Esophagus muscularis mucosa (tissue), 4 donors: ENCODE data around the gene PHF11. TPM values are rescaled to one million over a fixed set of nuclear protein-coding genes. Genes with fewer than 3 reads are reported as not detected.

Source experiments
- DNase-seq: peaks from one replicate; pipeline ENCODE4 v3.0.0-alpha.2; 2017; ENCODE audit errors: extremely low spot score
- H3K27ac ChIP-seq, 4 donors: fragments of 200-600 bp; sonication (generic); replicated peaks in 1 of 4; 1 replicate in 3 of 4; 2 replicates in 1 of 4; pipeline ENCODE4 v1.5.1; 2016 to 2019; ENCODE audit warnings: mild to moderate bottlenecking in 1 of 4
- H3K27me3 ChIP-seq, 4 donors: fragments of 200-600 bp; sonication (generic); one replicate each; pipeline versions ENCODE4 v1.5.1 to v1.6.0; 2016 to 2019
- H3K36me3 ChIP-seq, 4 donors: fragments of 200-600 bp; sonication (generic); one replicate each; pipeline ENCODE4 v1.5.1; 2016 to 2019
- H3K4me1 ChIP-seq, 4 donors: fragments of 200-600 bp; sonication (generic); one replicate each; pipeline ENCODE4 v1.5.1; 2016 to 2019
- H3K4me3 ChIP-seq, 4 donors: fragments of 200-600 bp; sonication (generic); 1 replicate in 2 of 4; 2 replicates in 2 of 4; pipeline ENCODE4 v1.5.1; 2016 to 2019; ENCODE audit warnings: mild to moderate bottlenecking in 4 of 4, moderate library complexity in 1 of 4
- H3K9me3 ChIP-seq, 4 donors: fragments of 200-600 bp; sonication (generic); 1 replicate in 3 of 4; 2 replicates in 1 of 4; pipeline ENCODE4 v1.5.1; 2016 to 2019
- CTCF ChIP-seq, 3 experiments: fragments of 200-600 bp in 2 of 3; fragments of 450-650 bp in 1 of 3; sonication (generic) in 2 of 3; IDR thresholded peaks; one replicate each; pipeline ENCODE4 v1.5.1; 2017 to 2019; ENCODE audit warnings: antibody characterized with exemption in 3 of 3, mild to moderate bottlenecking in 2 of 3, moderate library complexity in 1 of 3
- EP300 ChIP-seq: sonication (generic); formaldehyde crosslinking; IDR thresholded peaks from one replicate; pipeline ENCODE4 v1.6.1; 2017; ENCODE audit warnings: antibody characterized with exemption
- POLR2A ChIP-seq: fragments of 450-650 bp; IDR thresholded peaks from one replicate; pipeline ENCODE4 v1.6.1; 2017; ENCODE audit warnings: antibody characterized with exemption, moderate library complexity, mild to moderate bottlenecking, low read depth
- POLR2AphosphoS5 ChIP-seq, 2 donors: sonication (generic); formaldehyde crosslinking; IDR thresholded peaks; one replicate each; pipeline ENCODE4 v1.6.1; 2017; ENCODE audit warnings: antibody characterized with exemption in 2 of 2
- WGBS: methylation state at CpG from one replicate; pipeline ENCODE4 v1.1.5; 2018; 5-methylcytosine and 5-hydroxymethylcytosine counted together
- intact Hi-C: fragments of 100-400 bp; cut with DNase I; formaldehyde crosslinking; loops from one replicate; pipeline ENCODE4 v1.15.1; 2023
- total RNA-seq, 4 donors: library from RNA; depleted of rRNA; stranded (reverse); fragments of >200 nt; gene quantifications; one replicate each; pipeline versions ENCODE4 v1.1.0 to v1.2.1, GENCODE V29; 2016

Gene PHF11
- total RNA-seq, 4 donors from 2014 or later, result 27.5 to 54.0 (median 31.2) TPM

GRCh38 chr13:49545661-49546060, 49.9 kb downstream of the PHF11 start:
- no peak overlapping the region for H3K4me3 ChIP-seq
- H3K36me3 ChIP-seq, result peaks cover 32 to 94% (median 78%) of the 10 kb centered on the region in 4 donors
- WGBS, result 91% methylated on average over 4 of the region's 4 CpGs
- H3K4me1 ChIP-seq, result no peaks in the 10 kb centered on the region
- H3K27me3 ChIP-seq, result no peaks in the 10 kb centered on the region
- intact Hi-C loops, result no loop called here
- DNase-seq, result no peak
- TF ChIP-seq EP300, result no peak
- TF ChIP-seq CTCF (IDR thresholded peaks at IDR 0.05), result no peak
- no peak for TF ChIP-seq POLR2AphosphoS5 (IDR thresholded peaks at IDR 0.05)
- TF ChIP-seq POLR2A, result no peak
- H3K27ac ChIP-seq, result no peak overlapping the region
- no peaks in the 10 kb centered on the region for H3K9me3 ChIP-seq

- WGBS, result 88% methylated on average over 9 of the region's 9 CpGs
- no peaks in the 10 kb centered on the region for H3K27me3 ChIP-seq
- no peak for DNase-seq
- no peak overlapping the region for H3K4me3 ChIP-seq
- intact Hi-C loops, result no loop called here
- H3K4me1 ChIP-seq, result no peaks in the 10 kb centered on the region
- TF ChIP-seq EP300, result no peak
- H3K36me3 ChIP-seq, result peaks cover 32 to 94% (median 78%) of the 10 kb centered on the region in 4 donors
- no peak overlapping the region for H3K27ac ChIP-seq
- H3K9me3 ChIP-seq, result no peaks in the 10 kb centered on the region
These were observed 50.8 kb downstream of the PHF11 start for GRCh38 chr13:49546561-49546960.

- DNase-seq, result no peak
- Histone ChIP-seq H3K36me3 (peaks cover 29 to 93% (median 67%) of the 10 kb centered on the region in 4 donors), H3K9me3 (no peaks in the 10 kb centered on the region), H3K4me1 (no peaks in the 10 kb centered on the region), H3K27ac (no peak overlapping the region), H3K4me3 (no peak overlapping the region), H3K27me3 (no peaks in the 10 kb centered on the region)
- 74% methylated on average over 9 of the region's 15 CpGs for WGBS
- no peak for TF ChIP-seq POLR2A
- peak in 2 of 3 experiments; percentile 11 to 30 for TF ChIP-seq CTCF (IDR thresholded peaks at IDR 0.05)
- intact Hi-C loops, result no loop called here
These were observed 53.5 kb downstream of the PHF11 start for GRCh38 chr13:49549289-49549688.

- no peak overlapping the region for H3K4me3 ChIP-seq
- intact Hi-C loops, result no loop called here
- 79% methylated on average over 10 of the region's 10 CpGs for WGBS
These were observed 55.3 kb downstream of the PHF11 start for GRCh38 chr13:49550942-49551644.

GRCh38 chr13:49553888-49554287, 58.1 kb downstream of the PHF11 start:
- peaks cover 24 to 87% (median 57%) of the 10 kb centered on the region in 4 donors for H3K36me3 ChIP-seq
- no peak for TF ChIP-seq POLR2A
- no peak for TF ChIP-seq CTCF (IDR thresholded peaks at IDR 0.05)
- TF ChIP-seq EP300, result no peak
- TF ChIP-seq POLR2AphosphoS5 (IDR thresholded peaks at IDR 0.05), result no peak
- DNase-seq, result no peak

More at GRCh38 chr13:49550942-49551644, 55.3 kb downstream of the PHF11 start:
- no peak for DNase-seq
- TF ChIP-seq EP300, result no peak
- no peak for TF ChIP-seq CTCF (IDR thresholded peaks at IDR 0.05)
- no peak for TF ChIP-seq POLR2AphosphoS5 (IDR thresholded peaks at IDR 0.05)
- TF ChIP-seq POLR2A, result no peak
- Histone ChIP-seq H3K27ac (no peak overlapping the region), H3K27me3 (no peaks in the 10 kb centered on the region), H3K4me1 (no peaks in the 10 kb centered on the region), H3K9me3 (no peaks in the 10 kb centered on the region), H3K36me3 (peaks cover 23 to 92% (median 63%) of the 10 kb centered on the region in 4 donors)

More at GRCh38 chr13:49553888-49554287, 58.1 kb downstream of the PHF11 start:
- 96% methylated on average over 2 of the region's 2 CpGs for WGBS
- Histone ChIP-seq H3K4me1 (no peaks in the 10 kb centered on the region), H3K27ac (no peak overlapping the region), H3K9me3 (no peaks in the 10 kb centered on the region), H3K27me3 (no peaks in the 10 kb centered on the region), H3K4me3 (no peak overlapping the region)
- intact Hi-C loops, result no loop called here
